HG02981 (cell line): ENCODE results near the gene NSD1.

Experiments used
- ATAC-seq: cut with Tn5 transposase; IDR thresholded peaks from one replicate; pipeline ENCODE4 v1.9.1; 2021; ENCODE audit warnings: mild to moderate bottlenecking, moderate library complexity; ENCODE audit not compliant: unreplicated experiment

NSD1 gene

GRCh38 chr5:177097016-177097985 is 36.3 kb upstream of the NSD1 start:
- ATAC-seq = no peak

GRCh38 chr5:177098120-177098469 is 35.5 kb upstream of the NSD1 start:
- no peak for ATAC-seq

- no peak for ATAC-seq
Measured at GRCh38 chr5:177098470-177099141, 35.0 kb upstream of the NSD1 start.

GRCh38 chr5:177099422-177100093 is 34.0 kb upstream of the NSD1 start:
- ATAC-seq = no peak

GRCh38 chr5:177100714-177101121 is 32.9 kb upstream of the NSD1 start:
- no peak for ATAC-seq

- no peak for ATAC-seq
Measured at GRCh38 chr5:177103523-177104253, 29.9 kb upstream of the NSD1 start.

GRCh38 chr5:177105691-177106476 is 27.7 kb upstream of the NSD1 start:
- ATAC-seq = no peak

- no peak for ATAC-seq
Measured at GRCh38 chr5:177107159-177107558, 26.4 kb upstream of the NSD1 start.

- ATAC-seq = no peak
Measured at GRCh38 chr5:177109810-177110209, 23.8 kb upstream of the NSD1 start.

- ATAC-seq = peak; percentile 59
Measured at GRCh38 chr5:177111720-177112394, 21.7 kb upstream of the NSD1 start.

GRCh38 chr5:177112589-177113220 is 20.9 kb upstream of the NSD1 start:
- no peak for ATAC-seq

GRCh38 chr5:177113566-177114424 is 19.8 kb upstream of the NSD1 start:
- peak; percentile 43 for ATAC-seq

GRCh38 chr5:177116631-177117373 is 16.8 kb upstream of the NSD1 start:
- ATAC-seq = peak; percentile 74

- ATAC-seq = no peak
Measured at GRCh38 chr5:177117441-177118045, 16.0 kb upstream of the NSD1 start.

GRCh38 chr5:177122566-177122965 is 11.0 kb upstream of the NSD1 start:
- ATAC-seq = no peak

- no peak for ATAC-seq
Measured at GRCh38 chr5:177123789-177124485, 9.6 kb upstream of the NSD1 start.
